K562 (cell line): Measurements from ENCODE around the gene GPT2.

ENCODE experiments used
- EP300 ChIP-seq: IDR thresholded peaks from 2 replicates; pipeline ENCODE4 v1.6.1; 2012; ENCODE audit warnings: low read length, improper control_type of control experiment
- MAX ChIP-seq: sonication (generic); formaldehyde crosslinking; IDR thresholded peaks from 2 replicates; pipeline ENCODE4 v1.9.0; 2022; ENCODE audit warnings: mild to moderate bottlenecking, missing genetic modification reagents

GRCh38 chr16:46850619-46851555, 33.3 kb upstream of the GPT2 start:
- TF ChIP-seq MAX (CRISPR knock-in tag), result no peak
- TF ChIP-seq EP300, result no peak
